ENCODE data around the gene UCMA.

UCMA gene

GRCh38 chr10:13231808-13232207 lies 2.4 kb downstream of the UCMA start:
- DNase-seq = no peak

- no peak for DNase-seq
Observed at GRCh38 chr10:13231190-13231589, 3.0 kb downstream of the UCMA start.

- no peak for DNase-seq
Observed at GRCh38 chr10:13227031-13227430, 7.1 kb downstream of the UCMA start.

- DNase-seq = no peak
Observed at GRCh38 chr10:13225601-13226000, 8.6 kb downstream of the UCMA start.

GRCh38 chr10:13224210-13224995 lies 9.8 kb downstream of the UCMA start:
- DNase-seq = no peak

GRCh38 chr10:13223241-13223640 lies 10.9 kb downstream of the UCMA start:
- DNase-seq = no peak

GRCh38 chr10:13222566-13222965 lies 11.6 kb downstream of the UCMA start:
- no peak for DNase-seq

- DNase-seq = no peak
Observed at GRCh38 chr10:13222151-13222550, 12.0 kb downstream of the UCMA start.

GRCh38 chr10:13221572-13221971 lies 12.6 kb downstream of the UCMA start:
- DNase-seq = no peak

- DNase-seq = no peak
Observed at GRCh38 chr10:13219685-13220670, 14.2 kb downstream of the UCMA start.

- DNase-seq = no peak
Observed at GRCh38 chr10:13218878-13219277, 15.3 kb downstream of the UCMA start.

GRCh38 chr10:13213163-13213562 lies 21.0 kb downstream of the UCMA start:
- no peak for DNase-seq

- peak; percentile 21 for DNase-seq
Observed at GRCh38 chr10:13206546-13207443, 27.4 kb downstream of the UCMA start.

GRCh38 chr10:13206091-13206490 lies 28.1 kb downstream of the UCMA start:
- DNase-seq = no peak

GRCh38 chr10:13201132-13201531 lies 33.0 kb downstream of the UCMA start:
- DNase-seq = peak; percentile 9

- DNase-seq = no peak
Observed at GRCh38 chr10:13195016-13195415, 39.2 kb downstream of the UCMA start.

GRCh38 chr10:13193637-13194036 lies 40.5 kb downstream of the UCMA start:
- DNase-seq = no peak

GRCh38 chr10:13191362-13191761 lies 42.8 kb downstream of the UCMA start:
- DNase-seq = no peak

- no peak for DNase-seq
Observed at GRCh38 chr10:13190816-13191215, 43.4 kb downstream of the UCMA start.

- no peak for DNase-seq
Observed at GRCh38 chr10:13189961-13190360, 44.2 kb downstream of the UCMA start.

GRCh38 chr10:13188593-13188992 lies 45.6 kb downstream of the UCMA start:
- no peak for DNase-seq

GRCh38 chr10:13187135-13187534 lies 47.0 kb downstream of the UCMA start:
- no peak for DNase-seq
